GM19397 (cell line): Measurements from ENCODE around the gene DNAJC17.
A peak's percentile ranks its signal among the peaks of the same experiment; 100 is the strongest.

Experiments
- ATAC-seq: cut with Tn5 transposase; IDR thresholded peaks from one replicate; pipeline ENCODE4 v1.9.1; 2021; ENCODE audit warnings: mild to moderate bottlenecking, moderate library complexity; ENCODE audit not compliant: unreplicated experiment

Gene DNAJC17

GRCh38 chr15:40768521-40769273 lies 38.6 kb downstream of the DNAJC17 start:
- ATAC-seq: peak; percentile 8

- no peak for ATAC-seq
These were observed 39.3 kb downstream of the DNAJC17 start for GRCh38 chr15:40767838-40768500.

DNA sequence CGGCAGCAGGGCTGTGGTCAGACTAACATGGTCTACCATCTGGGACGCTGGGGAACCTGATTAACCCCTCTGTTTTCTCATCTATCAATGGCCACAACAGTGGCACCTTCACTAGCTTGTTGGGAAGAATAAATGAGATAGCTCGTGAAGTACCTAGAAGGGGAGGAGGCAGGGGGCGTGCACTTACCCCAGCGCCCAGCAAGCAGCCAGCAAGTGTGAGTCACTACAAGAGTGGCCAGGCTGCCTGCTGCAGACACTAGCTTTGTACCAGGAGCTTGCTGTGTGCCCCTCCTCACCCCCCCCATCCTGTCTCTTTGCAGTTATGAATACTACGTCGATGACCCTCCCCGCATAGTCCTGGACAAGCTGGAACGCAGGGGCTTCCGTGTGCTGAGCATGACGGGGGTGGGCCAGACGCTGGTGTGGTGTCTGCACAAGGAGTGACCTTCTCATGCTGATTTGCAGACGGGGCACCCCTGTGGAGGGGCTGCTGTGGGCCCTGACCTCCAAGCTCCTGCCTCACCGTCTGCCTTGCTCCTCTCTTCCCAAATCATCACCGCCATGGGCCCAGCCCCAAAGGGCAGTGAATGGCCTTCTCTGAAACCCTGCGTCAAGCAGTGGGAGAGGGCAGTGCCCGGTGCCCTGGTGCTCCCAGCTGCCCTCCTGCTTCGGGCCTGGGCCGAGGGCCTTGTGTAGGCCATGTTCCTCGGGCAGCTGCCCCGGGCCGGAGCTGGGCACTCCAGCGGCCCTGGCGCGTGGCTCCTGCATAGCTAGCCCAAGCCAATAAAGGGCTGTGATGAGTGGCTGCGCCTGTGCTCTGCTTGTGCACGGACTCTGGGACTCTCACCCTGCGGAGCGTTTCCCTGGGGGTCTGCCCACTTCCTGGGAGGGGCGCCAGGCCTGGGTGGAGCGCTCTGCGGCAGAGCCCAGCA lies 40.1 kb downstream of the DNAJC17 start:
- no peak for ATAC-seq

GRCh38 chr15:40766194-40766815 lies 41.0 kb downstream of the DNAJC17 start:
- no peak for ATAC-seq

- no peak for ATAC-seq
These were observed 42.6 kb downstream of the DNAJC17 start for GRCh38 chr15:40764629-40765103.

DNA sequence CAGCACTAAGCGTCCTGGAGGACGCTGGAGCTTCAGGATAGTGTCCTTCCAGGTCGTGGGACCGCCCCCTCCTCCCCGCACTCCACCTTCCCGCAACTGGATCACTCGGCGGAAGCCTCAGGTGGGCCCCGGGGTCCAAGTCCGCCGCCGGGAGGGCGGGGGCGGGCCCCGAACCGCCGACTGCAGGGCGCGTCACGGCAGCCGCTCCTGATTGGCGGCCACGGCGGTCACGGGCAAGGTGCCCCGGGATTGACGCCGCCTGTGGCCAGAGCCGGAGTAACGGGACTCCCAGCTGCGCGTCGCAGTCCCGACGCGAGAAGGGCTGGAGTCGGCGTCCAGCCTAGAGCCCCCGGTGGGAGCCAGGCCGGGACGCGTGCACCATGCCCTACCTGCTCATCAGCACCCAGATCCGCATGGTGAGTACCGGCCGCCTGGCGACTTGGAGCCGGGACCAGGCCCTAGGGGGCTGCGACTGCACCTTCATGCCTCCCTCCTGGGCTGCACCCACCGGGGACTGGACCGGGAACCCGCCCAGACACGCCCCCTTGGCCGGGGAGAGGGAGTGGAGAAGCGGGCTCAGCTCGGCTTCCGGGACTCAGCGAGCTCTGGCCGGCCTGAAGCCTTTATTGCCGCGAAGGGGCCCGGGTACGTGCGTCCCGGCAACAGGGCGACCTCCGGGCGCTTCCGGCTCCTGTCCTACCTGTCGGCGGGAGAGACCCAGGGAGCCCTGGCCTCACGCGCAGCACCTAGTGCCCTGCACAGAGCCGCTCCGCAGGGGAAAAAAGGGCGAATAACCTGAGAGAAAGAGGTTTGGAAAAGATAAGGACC lies 43.3 kb downstream of the DNAJC17 start, which contains the start of gene GCHFR:
Gene GCHFR, plus strand, starts transcription at position 268 of the 828 bp plus-strand sequence. Its CDS starts 113 bp downstream, at position 381.
- ATAC-seq: peak; percentile 39

GRCh38 chr15:40762919-40763800 lies 44.1 kb downstream of the DNAJC17 start:
- no peak for ATAC-seq

DNA sequence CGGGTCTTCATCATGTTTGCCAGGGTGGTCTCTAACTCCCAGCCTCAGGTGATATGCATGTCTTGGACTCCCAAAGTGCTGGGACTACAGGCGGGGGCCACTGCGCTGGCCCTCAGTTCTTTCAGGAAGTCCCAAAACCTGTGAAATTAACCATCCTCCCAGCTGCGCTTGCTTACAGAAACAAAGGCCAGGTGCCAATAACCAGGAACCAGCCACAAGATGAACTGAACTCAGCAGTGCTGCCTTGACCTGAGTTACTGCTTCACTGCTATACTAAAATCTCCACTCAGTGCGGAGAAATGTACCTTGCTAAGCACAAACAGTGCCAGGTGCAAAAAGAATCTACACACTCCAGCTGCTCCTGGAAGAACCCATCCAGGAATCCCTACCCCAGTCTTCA lies 47.3 kb downstream of the DNAJC17 start:
- ATAC-seq: no peak

DNA sequence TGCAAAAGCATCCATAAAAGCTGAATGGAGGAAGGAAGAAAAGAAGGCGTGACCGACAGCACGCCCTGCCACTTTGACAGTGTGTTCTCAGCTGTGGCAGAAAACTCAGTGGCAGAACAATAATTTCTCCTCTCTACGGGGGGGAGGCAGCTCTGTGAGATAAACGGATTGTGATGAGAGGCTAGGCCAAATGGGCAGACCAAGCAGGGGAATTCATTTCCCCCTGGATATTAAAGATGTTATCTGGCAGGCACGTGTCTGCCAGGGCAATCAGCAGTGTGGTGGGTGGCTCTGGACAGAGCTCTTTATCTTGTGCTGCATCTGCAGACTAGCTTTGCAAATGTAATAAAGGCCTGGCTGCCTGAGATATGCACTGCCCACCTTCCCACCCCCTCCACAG lies 50.3 kb downstream of the DNAJC17 start:
- no peak for ATAC-seq

GRCh38 chr15:40755812-40756208 lies 51.5 kb downstream of the DNAJC17 start:
- ATAC-seq: no peak

DNA sequence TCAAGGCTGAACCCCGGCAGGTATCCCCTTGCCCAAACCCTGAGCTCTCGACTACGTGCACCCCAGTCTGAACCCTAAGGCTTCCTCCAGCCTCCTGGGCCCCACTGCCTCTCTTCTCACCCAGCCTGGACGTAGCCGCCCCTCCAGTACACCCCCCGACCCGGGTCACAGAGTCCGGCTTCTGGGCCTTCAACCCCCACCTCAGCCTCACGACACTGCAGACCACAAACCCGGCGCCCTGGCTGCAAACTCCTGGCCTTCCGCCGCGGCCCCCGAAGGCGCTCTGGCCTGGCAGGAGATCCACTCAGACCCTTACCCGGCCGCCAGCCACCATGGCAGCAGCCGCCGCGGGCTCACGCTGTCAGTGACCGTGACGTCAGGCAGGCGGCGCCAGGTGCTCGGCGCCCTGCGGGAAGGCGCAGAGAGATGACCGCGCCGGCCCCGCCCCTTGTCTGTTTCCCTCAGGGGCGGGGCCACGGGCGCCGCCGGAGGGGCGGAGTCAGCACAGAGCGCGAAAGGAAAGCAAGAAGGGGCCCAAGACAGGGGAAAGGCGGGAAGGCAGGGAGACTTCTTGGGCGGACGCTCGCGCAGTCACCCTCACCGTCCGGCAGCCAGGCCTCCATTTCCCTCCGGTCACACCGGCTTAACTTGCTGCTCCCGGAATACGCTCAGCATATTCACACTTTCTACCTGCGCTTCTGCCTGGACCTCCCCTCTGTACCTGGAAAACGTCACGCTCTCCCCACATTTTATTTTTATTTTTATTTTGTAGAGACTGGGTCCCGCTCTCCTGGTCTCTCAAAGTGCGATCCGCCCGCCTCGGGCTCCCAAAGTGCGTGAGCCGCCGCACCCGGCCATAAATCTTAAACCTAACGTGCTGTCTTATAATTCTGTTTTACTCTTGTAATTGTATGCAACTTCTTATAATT lies 52.1 kb downstream of the DNAJC17 start, which contains the start of gene RMDN3:
Gene RMDN3, minus strand, starts transcription at position 372 of the 929 bp plus-strand sequence. CDS start 471 bp downstream, outside the sequence.
- ATAC-seq: peak; percentile 85

GRCh38 chr15:40754574-40754882 lies 52.7 kb downstream of the DNAJC17 start:
- peak; percentile 17 for ATAC-seq

DNA sequence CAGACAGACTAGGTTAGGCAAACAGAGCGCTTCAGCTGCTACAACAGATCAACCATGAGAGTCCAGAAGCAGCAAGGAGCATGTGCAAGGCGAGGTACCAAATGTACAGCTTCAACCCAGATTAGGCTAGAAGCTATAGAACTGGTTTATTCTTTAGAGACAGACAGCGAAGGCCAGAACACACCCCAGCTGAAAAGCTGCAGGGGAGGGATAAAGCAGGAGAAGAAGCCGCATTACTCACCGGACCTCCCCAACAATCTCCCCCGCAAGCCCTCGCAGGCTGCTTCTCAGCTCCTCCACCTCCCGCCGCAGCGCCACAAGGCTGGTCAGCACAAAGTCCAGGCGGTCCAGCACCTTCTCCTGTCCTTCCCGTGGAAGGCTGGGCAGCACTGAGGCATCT lies 55.5 kb downstream of the DNAJC17 start:
- no peak for ATAC-seq

- no peak for ATAC-seq
These were observed 56.4 kb downstream of the DNAJC17 start for GRCh38 chr15:40750885-40751284.

GRCh38 chr15:40749151-40749630 lies 58.1 kb downstream of the DNAJC17 start:
- ATAC-seq: no peak

DNA sequence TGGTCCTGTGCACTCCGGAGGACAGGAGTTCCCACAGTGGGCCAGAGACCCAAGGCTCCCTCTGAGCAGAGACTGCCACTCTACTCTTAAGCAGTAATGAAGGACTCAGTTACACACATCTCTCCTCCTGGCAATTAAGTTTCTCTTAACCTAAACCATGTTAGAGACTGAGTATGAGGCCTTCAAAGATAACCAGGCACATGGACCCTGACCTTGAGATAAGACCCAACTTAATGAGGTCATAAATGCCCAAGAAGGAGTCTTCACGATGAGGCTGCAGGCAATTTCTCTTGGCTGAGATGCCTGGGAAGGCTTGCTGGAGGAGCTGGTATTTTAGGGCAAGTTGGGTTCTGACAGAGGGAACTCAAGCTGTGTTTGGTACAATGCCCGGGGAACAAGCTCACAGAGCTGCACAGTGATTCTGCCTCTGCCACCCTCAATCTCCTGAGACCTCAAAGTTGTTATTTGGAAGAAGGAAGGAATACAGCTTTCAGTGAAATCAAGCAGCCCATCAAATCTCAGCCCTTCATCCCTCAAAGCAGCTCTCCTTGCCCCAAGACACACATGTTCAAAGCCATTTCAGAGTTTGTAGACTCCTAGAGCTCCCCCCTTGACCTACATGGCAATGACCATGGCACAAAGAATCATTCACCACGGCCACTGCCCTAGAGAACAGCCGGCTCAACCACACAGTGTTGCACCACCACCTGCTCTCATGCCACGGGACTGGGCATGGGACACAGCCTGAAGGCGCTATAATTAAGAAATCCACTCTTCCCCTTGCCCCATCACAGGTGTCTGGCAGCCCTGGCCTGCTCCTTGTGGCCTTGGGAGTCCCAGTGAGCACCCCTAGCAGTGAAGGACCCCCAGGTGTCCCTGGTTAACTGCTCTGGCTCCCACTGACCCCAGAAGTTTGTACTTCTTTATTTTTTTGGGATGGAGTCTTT lies 59.3 kb downstream of the DNAJC17 start:
- ATAC-seq: no peak
